GM18951 (cell line): ENCODE measurements around the gene MANBA.

Experiments
- POLR2A ChIP-seq: IDR thresholded peaks from 4 replicates; pipeline ENCODE4 v1.6.1; 2011; ENCODE audit warnings: mild to moderate bottlenecking; ENCODE audit not compliant: insufficient read length, insufficient read depth; ENCODE audit errors: extremely low read depth
- in situ Hi-C: fragments of 300-500 bp; cut with MboI; formaldehyde crosslinking; loops from one replicate; pipeline ENCODE4 v1.12.0; 2022; ENCODE audit warnings: low sequenced_read_pairs, mixed read lengths, inconsistent platforms; ENCODE audit not compliant: unreplicated experiment

Gene MANBA

DNA sequence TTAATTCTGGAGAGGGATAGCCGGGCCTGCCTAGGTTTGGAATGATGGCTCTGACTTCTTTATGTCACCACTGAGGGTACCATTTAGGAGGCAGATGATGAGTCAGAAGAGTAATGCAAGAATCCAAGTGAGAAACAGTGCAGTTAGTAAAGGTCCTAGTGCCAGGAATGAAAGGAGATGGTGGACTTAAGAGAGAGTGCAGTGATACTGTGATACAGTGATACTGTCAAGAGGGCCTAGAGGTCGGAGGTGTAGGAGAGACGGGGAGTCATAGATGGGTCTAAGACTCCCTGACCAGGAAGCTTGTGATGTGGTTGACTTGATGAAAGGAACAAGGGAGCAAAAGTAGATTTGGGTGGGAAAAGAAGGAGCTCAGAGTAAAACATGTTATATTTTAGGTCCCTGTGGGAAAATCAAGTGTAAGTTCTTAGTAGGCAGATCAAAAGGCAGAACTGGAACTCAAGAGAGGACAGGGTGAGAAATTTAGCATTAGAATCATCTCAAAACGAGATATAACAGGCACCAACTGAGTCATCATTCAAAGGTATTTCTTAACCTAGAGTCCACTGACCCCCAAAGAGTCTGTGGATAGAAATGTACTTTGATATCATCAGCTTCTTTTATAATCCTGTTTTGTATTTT lies 174.6 kb downstream of the MANBA start:
- TF ChIP-seq POLR2A, result no peak
- in situ Hi-C loops, result no loop called here

DNA sequence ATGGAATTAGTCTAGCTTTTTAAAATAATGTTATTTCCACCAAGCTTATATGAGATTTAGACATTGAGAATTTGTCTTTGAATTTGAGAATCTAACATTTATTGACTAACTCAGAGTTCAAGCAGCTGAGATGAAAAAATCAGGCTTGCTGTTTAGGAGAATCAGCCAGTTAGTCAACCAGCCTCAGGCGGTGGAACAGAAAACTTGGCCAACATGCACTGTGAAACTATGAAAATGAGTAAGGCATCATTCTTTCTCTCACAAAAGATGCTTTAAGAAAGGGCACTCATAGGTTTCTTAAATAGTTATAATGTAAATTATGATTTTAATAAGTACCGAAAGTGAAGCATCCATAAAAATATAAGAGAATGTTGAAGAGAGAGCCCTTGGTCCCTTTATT lies 175.4 kb downstream of the MANBA start:
- no peak for TF ChIP-seq POLR2A
- in situ Hi-C loops, result no loop called here

DNA sequence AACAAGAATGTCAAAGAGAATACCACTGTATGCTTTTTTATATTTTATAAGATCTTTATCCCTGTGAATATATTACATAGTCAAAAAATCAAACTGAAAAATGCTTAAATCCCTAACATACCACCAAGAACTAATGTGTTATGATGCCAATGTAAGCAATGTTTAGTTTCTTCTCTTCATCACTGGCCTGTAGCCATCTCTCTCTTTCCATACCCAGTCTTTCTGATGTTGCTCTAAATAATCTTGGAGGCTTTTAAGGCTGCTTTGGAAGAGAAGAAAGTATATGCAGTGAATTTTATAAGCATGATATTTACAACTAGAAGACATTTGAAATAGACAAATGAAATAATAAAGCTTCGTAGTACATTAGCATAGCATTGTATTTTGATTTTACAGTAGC lies 176.7 kb downstream of the MANBA start:
- in situ Hi-C loops, result no loop called here
- TF ChIP-seq POLR2A, result no peak
